HG03521 (cell line): ENCODE data around the gene BAZ2B.

Experiments
- ATAC-seq: cut with Tn5 transposase; IDR thresholded peaks from one replicate; pipeline ENCODE4 v1.9.1; 2021; ENCODE audit warnings: mild to moderate bottlenecking, moderate library complexity; ENCODE audit not compliant: unreplicated experiment

The BAZ2B gene

GRCh38 chr2:159617646-159618045 lies 1.3 kb upstream of the BAZ2B start:
- no peak for ATAC-seq

GRCh38 chr2:159617100-159617499 lies 752 bp upstream of the BAZ2B start:
- no peak for ATAC-seq

- peak; percentile 67 for ATAC-seq
These were observed 722 bp downstream of the BAZ2B start for GRCh38 chr2:159615367-159616285.

GRCh38 chr2:159614534-159615366 lies 1.6 kb downstream of the BAZ2B start:
- ATAC-seq: no peak

GRCh38 chr2:159613651-159614285 lies 2.6 kb downstream of the BAZ2B start:
- no peak for ATAC-seq

- no peak for ATAC-seq
These were observed 3.3 kb downstream of the BAZ2B start for GRCh38 chr2:159613091-159613490.

- ATAC-seq: no peak
These were observed 4.0 kb downstream of the BAZ2B start for GRCh38 chr2:159612255-159612901.

GRCh38 chr2:159609811-159610549 lies 6.4 kb downstream of the BAZ2B start:
- no peak for ATAC-seq

GRCh38 chr2:159608723-159609308 lies 7.5 kb downstream of the BAZ2B start:
- ATAC-seq: no peak

GRCh38 chr2:159608108-159608507 lies 8.2 kb downstream of the BAZ2B start:
- no peak for ATAC-seq

- no peak for ATAC-seq
These were observed 10.1 kb downstream of the BAZ2B start for GRCh38 chr2:159606287-159606686.

- ATAC-seq: no peak
These were observed 10.7 kb downstream of the BAZ2B start for GRCh38 chr2:159605441-159606178.

GRCh38 chr2:159604159-159604558 lies 12.2 kb downstream of the BAZ2B start:
- no peak for ATAC-seq

- no peak for ATAC-seq
These were observed 15.6 kb downstream of the BAZ2B start for GRCh38 chr2:159600752-159601151.

GRCh38 chr2:159595410-159596046 lies 20.8 kb downstream of the BAZ2B start:
- ATAC-seq: no peak

- no peak for ATAC-seq
These were observed 23.9 kb downstream of the BAZ2B start for GRCh38 chr2:159592441-159592840.

- no peak for ATAC-seq
These were observed 25.1 kb downstream of the BAZ2B start for GRCh38 chr2:159591221-159591620.

GRCh38 chr2:159589286-159589685 lies 27.1 kb downstream of the BAZ2B start:
- ATAC-seq: no peak

- ATAC-seq: no peak
These were observed 30.3 kb downstream of the BAZ2B start for GRCh38 chr2:159586034-159586433.
